Vagina (tissue), 2 donors: ENCODE results near the gene MAT2B. TPM values are rescaled to one million over a fixed set of nuclear protein-coding genes. Genes with fewer than 3 reads are reported as not detected.

Source experiments
- DNase-seq, 2 donors: peaks; one replicate each; pipeline ENCODE4 v3.0.0-alpha.2; 2017; ENCODE audit errors: extremely low spot score in 2 of 2
- H3K27ac ChIP-seq: fragments of 200-600 bp; sonication (generic); one replicate; pipeline ENCODE4 v1.5.1; 2019
- H3K27me3 ChIP-seq: fragments of 200-600 bp; sonication (generic); one replicate; pipeline ENCODE4 v1.5.1; 2019
- H3K36me3 ChIP-seq, 2 donors: fragments of 200-600 bp; sonication (generic); one replicate each; pipeline ENCODE4 v1.5.1; 2017 to 2019
- H3K4me1 ChIP-seq: fragments of 200-600 bp; sonication (generic); one replicate; pipeline ENCODE4 v1.5.1; 2019
- H3K4me3 ChIP-seq, 2 donors: fragments of 200-600 bp; sonication (generic); 1 replicate in 1 of 2; 2 replicates in 1 of 2; pipeline ENCODE4 v1.5.1; 2016 to 2019
- H3K9me3 ChIP-seq: fragments of 200-600 bp; sonication (generic); one replicate; pipeline ENCODE4 v1.5.1; 2019
- POLR2A ChIP-seq, 2 donors: fragments of 450-650 bp; IDR thresholded peaks; one replicate each; pipeline ENCODE4 v1.6.1; 2017; ENCODE audit warnings: antibody characterized with exemption in 2 of 2, mild to moderate bottlenecking in 2 of 2, moderate library complexity in 2 of 2
- POLR2AphosphoS5 ChIP-seq, 2 donors: sonication (generic); formaldehyde crosslinking; IDR thresholded peaks; one replicate each; pipeline ENCODE4 v1.9.0; 2017; ENCODE audit warnings: antibody characterized with exemption in 2 of 2, mild to moderate bottlenecking in 2 of 2, low read depth in 1 of 2; ENCODE audit not compliant: insufficient read depth in 1 of 2
- intact Hi-C: fragments of 100-400 bp; cut with DNase I; formaldehyde crosslinking; loops from one replicate; pipeline ENCODE4 v1.15.1; 2023
- total RNA-seq: library from RNA; depleted of rRNA; stranded (reverse); fragments of >200 nt; gene quantifications from one replicate; pipeline ENCODE4 v1.2.3, GENCODE V29; 2016
- TF ChIP-seq, protein P1 (sequence below), 3 experiments: fragments of 450-650 bp in 2 of 3; fragments of 200-600 bp in 1 of 3; sonication (generic) in 1 of 3; IDR thresholded peaks; one replicate each; pipeline ENCODE4 v1.5.1; 2017 to 2019; ENCODE audit warnings: antibody characterized with exemption in 3 of 3, mild to moderate bottlenecking in 2 of 3, moderate library complexity in 2 of 3

MAT2B gene
- total RNA-seq, 1 donor from 2014 or later, result 38.3 TPM

DNA sequence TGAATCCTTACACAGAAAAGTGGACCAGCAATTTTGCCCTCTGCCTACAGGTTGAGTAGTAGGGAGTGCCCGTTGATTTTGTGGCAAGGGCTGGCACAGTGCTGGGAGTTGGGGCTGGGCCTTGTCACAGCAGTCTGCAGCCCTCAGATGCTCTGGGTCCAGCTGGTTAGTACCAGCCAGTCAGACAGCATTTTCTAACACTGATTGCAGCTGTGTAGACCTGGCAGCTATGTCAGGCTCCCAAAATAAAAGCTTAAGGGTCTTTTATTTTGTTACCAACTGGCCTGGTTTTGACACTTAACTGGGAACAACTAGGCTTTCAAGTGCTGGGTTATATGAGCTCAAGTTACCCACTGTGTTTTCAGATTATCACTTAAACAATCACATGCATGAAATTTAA is 57.7 kb downstream of the MAT2B start:
- DNase-seq, result no peak
- Histone ChIP-seq H3K27ac (no peak overlapping the region), H3K9me3 (no peaks in the 10 kb centered on the region), H3K27me3 (no peaks in the 10 kb centered on the region), H3K36me3 (no peaks in the 10 kb centered on the region), H3K4me1 (peaks cover 21% of the 10 kb centered on the region), H3K4me3 (no peak overlapping the region)
- TF ChIP-seq POLR2AphosphoS5 (IDR thresholded peaks at IDR 0.05; ENCODE audit: insufficient read depth in 1 of 2, low read depth in 1 of 2), result no peak
- TF ChIP-seq, protein P1, sequence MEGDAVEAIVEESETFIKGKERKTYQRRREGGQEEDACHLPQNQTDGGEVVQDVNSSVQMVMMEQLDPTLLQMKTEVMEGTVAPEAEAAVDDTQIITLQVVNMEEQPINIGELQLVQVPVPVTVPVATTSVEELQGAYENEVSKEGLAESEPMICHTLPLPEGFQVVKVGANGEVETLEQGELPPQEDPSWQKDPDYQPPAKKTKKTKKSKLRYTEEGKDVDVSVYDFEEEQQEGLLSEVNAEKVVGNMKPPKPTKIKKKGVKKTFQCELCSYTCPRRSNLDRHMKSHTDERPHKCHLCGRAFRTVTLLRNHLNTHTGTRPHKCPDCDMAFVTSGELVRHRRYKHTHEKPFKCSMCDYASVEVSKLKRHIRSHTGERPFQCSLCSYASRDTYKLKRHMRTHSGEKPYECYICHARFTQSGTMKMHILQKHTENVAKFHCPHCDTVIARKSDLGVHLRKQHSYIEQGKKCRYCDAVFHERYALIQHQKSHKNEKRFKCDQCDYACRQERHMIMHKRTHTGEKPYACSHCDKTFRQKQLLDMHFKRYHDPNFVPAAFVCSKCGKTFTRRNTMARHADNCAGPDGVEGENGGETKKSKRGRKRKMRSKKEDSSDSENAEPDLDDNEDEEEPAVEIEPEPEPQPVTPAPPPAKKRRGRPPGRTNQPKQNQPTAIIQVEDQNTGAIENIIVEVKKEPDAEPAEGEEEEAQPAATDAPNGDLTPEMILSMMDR (IDR thresholded peaks at IDR 0.05), result no peak
- no peak for TF ChIP-seq POLR2A (IDR thresholded peaks at IDR 0.05)
- intact Hi-C loops, result no loop called here

DNA sequence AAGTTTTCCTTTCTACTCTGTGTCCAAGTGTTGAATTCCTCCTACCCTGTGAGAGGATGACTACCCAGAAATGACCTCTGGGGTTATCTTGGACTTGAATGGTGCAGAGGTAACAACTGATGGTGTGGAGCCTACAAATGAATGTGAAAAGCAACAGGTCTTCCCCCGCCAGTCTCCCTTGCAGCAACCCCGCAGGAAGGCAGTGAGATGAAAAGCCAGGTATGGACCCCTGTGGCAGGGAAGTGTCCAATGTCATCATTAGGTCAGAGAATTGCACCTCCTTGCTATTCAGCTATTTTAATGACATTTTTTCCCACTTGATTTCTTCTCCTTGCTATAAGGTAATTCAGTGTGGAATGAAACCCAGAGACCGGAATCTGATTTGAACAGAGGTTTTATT is 58.5 kb downstream of the MAT2B start:
- no peaks in the 10 kb centered on the region for H3K9me3 ChIP-seq
- intact Hi-C loops, result no loop called here
- H3K36me3 ChIP-seq, result no peaks in the 10 kb centered on the region
- peaks cover 21% of the 10 kb centered on the region for H3K4me1 ChIP-seq
- TF ChIP-seq, protein P1 (IDR thresholded peaks at IDR 0.05), result no peak
- TF ChIP-seq POLR2A (IDR thresholded peaks at IDR 0.05) (no peak), POLR2AphosphoS5 (IDR thresholded peaks at IDR 0.05; ENCODE audit: insufficient read depth in 1 of 2, low read depth in 1 of 2) (no peak)
- no peak for DNase-seq
- no peak overlapping the region for H3K27ac ChIP-seq
- no peaks in the 10 kb centered on the region for H3K27me3 ChIP-seq
- H3K4me3 ChIP-seq, result no peak overlapping the region

DNA sequence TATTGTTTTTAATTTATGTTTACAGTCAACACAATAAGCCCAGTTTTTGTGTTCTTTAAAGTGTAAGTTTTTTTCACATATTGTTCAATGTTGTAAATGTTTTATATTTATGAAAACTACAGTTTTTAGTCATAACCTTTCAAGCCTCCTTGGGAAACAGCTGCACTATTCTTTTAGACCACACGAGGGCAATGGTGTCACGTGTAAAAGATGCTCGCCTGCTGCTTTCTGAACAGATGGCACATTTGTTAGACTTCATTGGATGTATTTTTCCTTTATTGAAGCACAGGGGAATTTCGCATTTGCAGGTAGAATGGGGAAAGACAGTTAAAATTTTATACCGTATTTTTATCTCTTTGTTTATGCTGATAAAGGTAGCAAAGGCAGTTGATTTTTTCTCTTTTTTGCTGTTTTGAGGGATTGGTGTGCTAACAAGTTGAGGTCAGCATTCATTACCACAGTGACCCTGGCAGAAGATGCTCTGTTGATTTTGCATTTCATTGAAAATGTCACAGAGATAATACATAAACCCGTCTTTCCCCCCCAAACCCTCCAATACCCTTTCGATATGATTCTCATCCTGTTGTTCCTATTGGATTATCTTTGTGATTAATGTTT is 59.0 kb downstream of the MAT2B start:
- intact Hi-C loops, result no loop called here
- no peak for DNase-seq
- no peak overlapping the region for H3K27ac ChIP-seq
- peaks cover 21% of the 10 kb centered on the region for H3K4me1 ChIP-seq
- no peak for TF ChIP-seq POLR2A (IDR thresholded peaks at IDR 0.05)
- TF ChIP-seq, protein P1 (IDR thresholded peaks at IDR 0.05), result peak; percentile 83 to 91 (median 84)
- no peak for TF ChIP-seq POLR2AphosphoS5 (IDR thresholded peaks at IDR 0.05; ENCODE audit: insufficient read depth in 1 of 2, low read depth in 1 of 2)
- no peak overlapping the region for H3K4me3 ChIP-seq
- no peaks in the 10 kb centered on the region for H3K27me3 ChIP-seq
- H3K36me3 ChIP-seq, result no peaks in the 10 kb centered on the region
- no peaks in the 10 kb centered on the region for H3K9me3 ChIP-seq

DNA sequence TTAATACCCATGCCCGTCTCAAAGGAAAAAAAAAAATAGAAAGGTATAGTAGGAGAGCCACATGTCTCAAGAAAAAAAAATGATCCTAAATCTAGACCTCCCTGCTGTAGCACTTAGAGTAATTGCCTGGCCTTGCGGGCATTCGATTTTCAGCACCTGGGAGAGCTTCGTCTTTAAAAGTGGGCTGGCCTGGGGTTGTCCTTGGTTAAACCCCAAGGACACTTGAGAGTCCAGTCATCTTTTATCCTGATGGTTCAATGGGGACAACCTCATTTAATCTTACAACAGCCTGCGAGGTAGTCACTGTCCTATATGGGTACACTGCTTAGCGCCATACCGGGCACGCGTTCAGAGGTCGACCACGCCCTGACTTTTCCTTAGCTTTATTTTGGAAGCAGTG is 60.1 kb downstream of the MAT2B start:
- H3K27me3 ChIP-seq, result no peaks in the 10 kb centered on the region
- DNase-seq, result no peak
- TF ChIP-seq POLR2AphosphoS5 (IDR thresholded peaks at IDR 0.05; ENCODE audit: insufficient read depth in 1 of 2, low read depth in 1 of 2) (no peak), POLR2A (IDR thresholded peaks at IDR 0.05) (no peak)
- TF ChIP-seq, protein P1 (IDR thresholded peaks at IDR 0.05), result no peak
- H3K36me3 ChIP-seq, result no peaks in the 10 kb centered on the region
- H3K9me3 ChIP-seq, result no peaks in the 10 kb centered on the region
- intact Hi-C loops, result no loop called here
- H3K4me3 ChIP-seq, result peak overlapping the region; percentile 36 to 43
- no peak overlapping the region for H3K27ac ChIP-seq
- peaks cover 21% of the 10 kb centered on the region for H3K4me1 ChIP-seq

DNA sequence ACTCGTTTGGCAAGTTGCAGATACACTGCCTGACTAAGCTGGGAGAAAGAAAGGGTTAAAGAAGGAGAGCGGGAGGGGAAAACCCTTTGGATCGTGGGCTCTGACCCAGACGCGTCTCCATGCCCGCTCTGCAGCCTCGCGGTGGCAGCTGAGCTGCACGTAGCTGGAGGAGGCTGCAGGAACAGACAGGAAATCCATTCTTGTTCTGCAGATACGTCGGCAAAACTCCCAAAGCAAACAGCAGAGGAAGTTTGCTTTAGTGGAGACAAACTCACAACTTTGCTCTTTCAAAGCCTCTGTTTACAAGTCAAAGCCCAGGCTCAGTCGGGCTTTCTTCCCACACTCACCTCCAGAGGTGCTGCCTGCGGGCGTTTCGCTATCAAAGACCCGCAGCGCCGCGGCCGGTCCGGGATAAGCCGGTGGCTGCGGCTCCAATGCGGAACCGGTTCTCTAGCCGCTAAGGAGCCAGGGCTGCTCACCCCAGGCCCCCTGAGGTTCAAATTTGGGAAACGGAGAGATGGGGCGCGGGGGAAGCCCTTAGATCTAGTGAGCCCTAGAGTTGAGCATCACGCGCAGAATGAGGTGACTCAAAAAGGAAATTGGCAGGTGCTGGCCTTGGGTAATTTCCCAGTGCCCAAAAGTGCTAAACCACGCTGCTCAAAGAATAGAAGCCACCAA is 60.7 kb downstream of the MAT2B start:
- no peak for TF ChIP-seq POLR2A (IDR thresholded peaks at IDR 0.05)
- no peak for TF ChIP-seq POLR2AphosphoS5 (IDR thresholded peaks at IDR 0.05; ENCODE audit: insufficient read depth in 1 of 2, low read depth in 1 of 2)
- TF ChIP-seq, protein P1 (IDR thresholded peaks at IDR 0.05), result no peak
- no peak for DNase-seq
- Histone ChIP-seq H3K27ac (no peak overlapping the region), H3K9me3 (no peaks in the 10 kb centered on the region), H3K27me3 (no peaks in the 10 kb centered on the region), H3K4me1 (peaks cover 21% of the 10 kb centered on the region), H3K36me3 (no peaks in the 10 kb centered on the region), H3K4me3 (peak overlapping the region; percentile 36 to 43)
- intact Hi-C loops, result no loop called here
